MCF 10A (cell line): ENCODE measurements around the gene LIM2. TPM values are rescaled to one million over a fixed set of nuclear protein-coding genes. Genes with fewer than 3 reads are reported as not detected.
"Not testable (repeated sequence)": the region's sequence is repeated elsewhere in the genome, so short reads cannot be mapped to it uniquely, and the experiment has no call there.

ENCODE experiments used
- BruUV-seq: library from RNA; stranded (reverse); fragments of 400-500 nt; replicated peaks from 2 replicates; lab custom pipeline; 2021; lab: Mats Ljungman, UMichigan
- CTCF ChIA-PET: fragments of 300-600 bp; sonication (Branson Sonifier 250); formaldehyde crosslinking; extraction: SDS; loops from one replicate; lab custom pipeline; 2021; ENCODE audit warnings: antibody characterized with exemption, inconsistent platforms; lab: Yijun Ruan, JAX
- POLR2A ChIA-PET: fragments of 300-600, 350-650 bp; sonication (Branson Sonifier 250); formaldehyde crosslinking; extraction: SDS; loops from one replicate; lab custom pipeline; 2020; ENCODE audit warnings: antibody characterized with exemption, inconsistent platforms; lab: Yijun Ruan, JAX
- DNase-seq: peaks from one replicate; pipeline ENCODE4 v3.0.0-alpha.2; 2018; ENCODE audit not compliant: unreplicated experiment
- H3K27ac Mint-ChIP-seq: one replicate; pipeline ENCODE4 v1.8.0; 2022; ENCODE audit warnings: mild to moderate bottlenecking, low read depth, mixed read lengths; ENCODE audit not compliant: unreplicated experiment
- H3K27me3 Mint-ChIP-seq: one replicate; pipeline ENCODE4 v1.8.0; 2022; ENCODE audit warnings: mixed read lengths; ENCODE audit not compliant: insufficient read depth, unreplicated experiment
- H3K36me3 Mint-ChIP-seq: one replicate; pipeline ENCODE4 v1.8.0; 2022; ENCODE audit warnings: mild to moderate bottlenecking, moderate library complexity, mixed read lengths; ENCODE audit not compliant: insufficient read depth, unreplicated experiment
- H3K4me1 Mint-ChIP-seq: one replicate; pipeline ENCODE4 v1.8.0; 2022; ENCODE audit warnings: mixed read lengths; ENCODE audit not compliant: insufficient read depth, unreplicated experiment
- H3K4me3 Mint-ChIP-seq: one replicate; pipeline ENCODE4 v1.8.0; 2022; ENCODE audit warnings: mild to moderate bottlenecking, moderate library complexity, mixed read lengths; ENCODE audit not compliant: unreplicated experiment
- H3K9me3 Mint-ChIP-seq: one replicate; pipeline ENCODE4 v1.8.0; 2022; ENCODE audit warnings: mixed read lengths; ENCODE audit not compliant: unreplicated experiment
- intact Hi-C: fragments of 100-400 bp; cut with micrococcal nuclease; formaldehyde crosslinking; loops from 2 replicates; pipeline ENCODE4 v1.14.1; 2022
- total RNA-seq: library from RNA; stranded (reverse); gene quantifications from 2 replicates; pipeline ENCODE4 v1.2.3, GENCODE V29; 2022
- TF ChIP-seq, protein P1 (sequence below): fragments of 200-600 bp; IDR thresholded peaks from one replicate; pipeline ENCODE4 v1.8.0; 2022; ENCODE audit warnings: antibody characterized with exemption, mild to moderate bottlenecking; ENCODE audit not compliant: unreplicated experiment

Gene LIM2
- total RNA-seq, 1 experiment from 2014 or later = not detected

DNA sequence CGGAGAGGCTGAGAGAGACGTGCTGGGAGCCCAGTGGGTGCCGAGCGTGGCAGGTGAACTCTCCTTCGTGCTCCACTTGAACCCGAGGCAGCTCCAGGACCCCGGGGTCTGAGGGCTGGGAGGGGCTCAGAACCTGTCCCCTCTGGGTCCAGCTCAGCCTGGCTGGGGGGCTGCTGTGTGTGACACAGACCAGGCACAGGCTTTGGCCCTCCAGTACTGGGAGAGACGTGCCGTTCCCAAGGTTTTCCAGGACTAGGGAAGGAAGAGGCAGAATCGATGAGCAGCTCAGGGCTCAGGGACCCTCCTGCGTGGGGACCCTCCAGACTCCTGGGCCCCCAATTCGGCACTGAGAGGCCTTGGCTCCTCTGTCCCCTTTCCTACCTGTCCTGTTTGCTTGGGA, 27.4 kb upstream of the LIM2 start:
- Mint-ChIP-seq H3K27ac (no peak overlapping the region), H3K4me3 (no peak overlapping the region), H3K9me3 (no peaks in the 10 kb centered on the region), H3K4me1 (no peaks in the 10 kb centered on the region), H3K27me3 (no peaks in the 10 kb centered on the region), H3K36me3 (peaks cover 6% of the 10 kb centered on the region)
- TF ChIP-seq, protein P1, sequence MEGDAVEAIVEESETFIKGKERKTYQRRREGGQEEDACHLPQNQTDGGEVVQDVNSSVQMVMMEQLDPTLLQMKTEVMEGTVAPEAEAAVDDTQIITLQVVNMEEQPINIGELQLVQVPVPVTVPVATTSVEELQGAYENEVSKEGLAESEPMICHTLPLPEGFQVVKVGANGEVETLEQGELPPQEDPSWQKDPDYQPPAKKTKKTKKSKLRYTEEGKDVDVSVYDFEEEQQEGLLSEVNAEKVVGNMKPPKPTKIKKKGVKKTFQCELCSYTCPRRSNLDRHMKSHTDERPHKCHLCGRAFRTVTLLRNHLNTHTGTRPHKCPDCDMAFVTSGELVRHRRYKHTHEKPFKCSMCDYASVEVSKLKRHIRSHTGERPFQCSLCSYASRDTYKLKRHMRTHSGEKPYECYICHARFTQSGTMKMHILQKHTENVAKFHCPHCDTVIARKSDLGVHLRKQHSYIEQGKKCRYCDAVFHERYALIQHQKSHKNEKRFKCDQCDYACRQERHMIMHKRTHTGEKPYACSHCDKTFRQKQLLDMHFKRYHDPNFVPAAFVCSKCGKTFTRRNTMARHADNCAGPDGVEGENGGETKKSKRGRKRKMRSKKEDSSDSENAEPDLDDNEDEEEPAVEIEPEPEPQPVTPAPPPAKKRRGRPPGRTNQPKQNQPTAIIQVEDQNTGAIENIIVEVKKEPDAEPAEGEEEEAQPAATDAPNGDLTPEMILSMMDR = no peak
- BruUV-seq = no TSS peak
- intact Hi-C loops = no loop called here
- CTCF ChIA-PET = no interaction called here
- DNase-seq = no peak
- POLR2A ChIA-PET = no interaction called here

DNA sequence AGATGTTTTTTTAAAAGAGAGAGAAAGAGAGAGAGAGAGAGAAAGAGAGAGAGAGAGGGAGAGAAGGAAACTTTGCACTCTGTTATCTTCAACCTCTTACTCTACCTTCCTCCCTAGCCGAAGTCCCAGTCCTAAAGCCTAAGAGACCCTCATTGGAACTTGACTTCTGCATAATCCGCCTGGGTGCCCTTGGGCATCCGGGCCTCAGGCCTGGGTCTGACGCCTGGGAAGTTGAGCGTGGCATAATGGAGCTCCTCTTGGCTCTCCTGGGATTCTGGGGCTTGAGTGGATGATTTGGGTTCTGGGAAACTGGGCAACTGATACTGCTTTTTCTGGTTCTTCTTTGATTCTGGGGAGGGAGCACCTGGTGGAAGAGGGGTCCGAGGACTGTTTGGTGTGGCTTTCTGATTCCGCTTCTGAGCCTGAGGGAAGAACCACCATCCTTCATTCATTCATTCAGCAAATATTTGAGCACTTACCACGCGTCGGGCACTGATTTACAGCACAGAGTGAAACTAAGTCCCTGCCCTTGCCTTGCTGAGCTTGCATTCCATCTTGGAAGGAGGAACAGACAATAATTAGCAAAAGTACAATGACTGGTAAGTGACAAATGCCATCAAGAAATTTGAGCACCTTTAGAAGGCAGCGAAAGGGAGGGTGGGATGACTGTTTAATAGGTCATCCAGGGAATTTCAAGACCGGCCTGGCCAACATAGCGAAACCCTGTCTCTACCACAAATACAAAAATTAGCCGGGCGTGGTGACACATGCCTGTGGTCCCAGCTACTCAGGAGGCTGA, 23.4 kb upstream of the LIM2 start:
- intact Hi-C loops = no loop called here
- TF ChIP-seq, protein P1 = no peak
- no peaks in the 10 kb centered on the region for H3K27me3 Mint-ChIP-seq
- no peaks in the 10 kb centered on the region for H3K9me3 Mint-ChIP-seq
- no peak overlapping the region for H3K4me3 Mint-ChIP-seq
- peaks cover 6% of the 10 kb centered on the region for H3K36me3 Mint-ChIP-seq
- BruUV-seq = no TSS peak
- H3K27ac Mint-ChIP-seq = no peak overlapping the region
- DNase-seq = no peak
- ChIA-PET POLR2A (no interaction called here), CTCF (interaction anchor here (0.6 to 0.9 kb wide), 5 partner anchors 13 to 244 kb away, joined by 3 to 4 read pairs (median 3); no protein-coding TSS in a partner anchor)
- H3K4me1 Mint-ChIP-seq = no peaks in the 10 kb centered on the region

DNA sequence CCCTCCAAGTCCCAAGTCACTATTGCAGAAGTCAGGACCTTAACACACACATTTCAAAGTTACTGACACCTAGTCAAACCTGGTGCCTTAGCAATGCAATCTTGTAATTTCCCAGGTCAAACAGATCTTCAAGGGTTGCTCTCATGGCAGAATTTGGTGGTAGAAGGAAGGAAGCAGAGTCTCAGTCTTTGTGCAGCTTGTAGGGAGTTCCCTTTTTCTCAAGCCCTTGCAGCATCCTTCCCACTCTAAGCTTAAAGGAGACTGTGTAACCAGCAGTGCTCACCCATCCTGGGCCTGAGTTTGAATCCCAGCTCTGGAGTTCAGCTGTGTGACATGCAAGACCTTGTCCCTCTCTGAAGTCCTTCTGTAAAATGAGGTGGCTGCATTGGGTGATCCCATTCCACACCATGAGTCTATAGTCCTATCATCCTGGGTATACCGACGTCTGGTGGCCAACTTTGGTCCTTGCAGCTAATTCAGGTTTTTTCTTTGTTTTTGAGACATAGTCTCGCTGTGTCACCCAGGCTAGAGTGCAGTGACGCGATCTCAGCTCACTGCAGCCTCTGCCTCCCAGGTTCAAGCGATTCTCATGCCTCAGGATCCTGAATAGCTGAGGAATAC, 19.8 kb upstream of the LIM2 start:
- intact Hi-C loops = no loop called here
- ChIA-PET CTCF (interaction anchor here (0.7 to 3.4 kb wide), 5 partner anchors 10 to 253 kb away, joined by 3 to 18 read pairs (median 4); no protein-coding TSS in a partner anchor), POLR2A (no interaction called here)
- H3K27ac Mint-ChIP-seq = no peak overlapping the region
- H3K36me3 Mint-ChIP-seq = peaks cover 6% of the 10 kb centered on the region
- peaks cover 10% of the 10 kb centered on the region for H3K9me3 Mint-ChIP-seq
- TF ChIP-seq, protein P1 = no peak
- no TSS peak for BruUV-seq
- no peak overlapping the region for H3K4me3 Mint-ChIP-seq
- H3K27me3 Mint-ChIP-seq = no peaks in the 10 kb centered on the region
- DNase-seq = peak; percentile 26
- H3K4me1 Mint-ChIP-seq = no peaks in the 10 kb centered on the region

DNA sequence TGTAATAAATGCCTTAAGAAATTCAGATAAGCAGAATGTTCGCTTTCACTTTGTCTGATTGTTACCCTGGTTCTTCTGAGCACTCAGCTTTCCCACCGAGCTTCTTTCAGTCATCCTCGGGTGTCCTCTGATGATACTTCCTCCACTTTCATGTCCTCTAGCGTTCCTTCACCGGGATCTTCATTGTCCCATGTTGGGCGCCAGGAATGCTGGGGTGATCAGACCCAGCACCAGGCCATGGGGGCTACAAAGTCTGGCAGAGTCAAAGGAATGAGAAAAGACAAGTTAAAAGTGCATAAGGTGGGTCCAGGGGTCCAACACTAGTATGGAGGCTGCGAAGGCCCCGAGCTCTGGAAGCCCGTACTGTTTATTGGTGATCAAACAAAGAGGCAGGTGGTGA, 14.3 kb upstream of the LIM2 start:
- intact Hi-C loops = no loop called here
- Mint-ChIP-seq H3K9me3 (peaks cover 21% of the 10 kb centered on the region), H3K4me1 (no peaks in the 10 kb centered on the region), H3K4me3 (no peak overlapping the region), H3K36me3 (no peaks in the 10 kb centered on the region), H3K27me3 (no peaks in the 10 kb centered on the region), H3K27ac (no peak overlapping the region)
- no peak for DNase-seq
- ChIA-PET POLR2A (no interaction called here), CTCF (interaction anchor here (0.6 kb wide), 1 partner anchor 25 kb away, joined by 3 read pairs; no protein-coding TSS in a partner anchor)
- TF ChIP-seq, protein P1 = no peak
- BruUV-seq = no TSS peak

DNA sequence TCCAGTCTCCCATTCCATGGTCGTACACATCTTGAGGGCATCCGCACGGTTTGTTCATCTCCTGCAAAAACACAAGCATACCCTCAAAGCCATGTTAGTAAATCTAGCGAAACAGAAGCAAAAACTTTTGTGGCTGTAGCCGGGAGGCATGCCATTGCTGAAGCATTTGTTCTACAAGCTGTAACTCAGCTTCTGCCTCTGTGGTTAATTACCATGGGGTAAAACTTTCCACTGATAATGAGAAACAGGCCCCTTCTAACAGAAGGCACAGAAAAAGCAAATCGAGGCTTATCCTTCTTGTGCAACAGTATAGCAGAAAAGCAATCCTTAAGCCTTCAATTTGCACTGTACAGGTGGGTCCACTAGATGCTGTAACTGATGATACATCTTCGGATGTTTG, 12.2 kb upstream of the LIM2 start:
- H3K27ac Mint-ChIP-seq, POLR2A ChIA-PET, H3K4me3 Mint-ChIP-seq, H3K4me1 Mint-ChIP-seq, H3K27me3 Mint-ChIP-seq, DNase-seq, H3K36me3 Mint-ChIP-seq, BruUV-seq: not testable (repeated sequence)
- H3K9me3 Mint-ChIP-seq = peaks cover 21% of the 10 kb centered on the region
- CTCF ChIA-PET = interaction anchor here (0.6 to 1.8 kb wide), 5 partner anchors 11 to 257 kb away, joined by 3 to 10 read pairs (median 3); no protein-coding TSS in a partner anchor
- intact Hi-C loops = loop anchor here (2.0 kb wide), 1 partner anchor 61 kb away; no protein-coding TSS in a partner anchor
